ENCODE data around the gene REM2.
A peak's percentile ranks its signal among the peaks of the same experiment; 100 is the strongest.

REM2 gene

DNA sequence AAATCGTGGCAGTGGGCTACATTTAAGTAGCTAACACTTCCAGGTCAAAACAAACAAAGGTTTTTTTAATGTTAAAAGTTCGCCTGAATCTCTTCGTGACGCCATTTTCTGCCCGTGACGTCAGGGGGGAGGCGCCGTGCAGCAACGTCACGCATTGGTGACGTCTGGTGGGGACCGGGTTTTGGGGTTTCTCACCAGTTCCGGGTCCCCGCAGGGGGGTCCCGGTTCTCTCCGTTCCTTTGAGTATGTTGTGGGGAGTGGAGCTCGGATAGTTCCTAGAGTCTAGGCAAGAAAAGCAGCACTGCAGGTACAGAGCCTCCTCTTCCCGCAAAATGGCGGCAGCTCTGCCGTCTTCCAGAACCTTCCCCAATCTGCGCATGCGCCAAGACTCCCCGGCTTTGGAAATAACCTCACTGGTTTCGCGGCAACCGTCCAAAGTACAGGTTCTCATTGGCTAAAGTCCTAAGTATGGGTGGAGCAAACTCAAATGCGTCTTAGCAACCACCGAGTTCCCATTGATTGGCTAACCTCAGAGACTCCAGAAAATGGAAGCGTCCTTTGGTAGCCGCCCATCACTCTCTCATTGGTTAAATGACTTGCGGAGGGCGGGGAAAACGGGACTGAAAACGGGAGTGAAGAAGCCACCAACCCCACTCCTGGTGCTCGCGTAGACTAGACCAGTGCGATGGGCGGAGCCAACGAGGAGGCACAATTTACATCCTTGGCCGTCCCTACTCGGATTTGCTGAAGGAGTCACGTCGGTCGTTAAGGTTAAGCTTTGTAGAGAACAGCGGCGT is 36.0 kb downstream of the REM2 start, which contains the start of gene RBM23:
Gene RBM23 (minus strand): TSS at position 346 of the 797 bp plus-strand sequence.
- Mint-ChIP-seq H3K4me1 (peaks cover 18% of the 10 kb centered on the region), H3K27me3 (no peaks in the 10 kb centered on the region), H3K27ac (ENCODE audit: low read depth) (peak within 1 kb of the TSS; percentile 100), H3K4me3 (peak within 1 kb of the TSS; percentile 94), H3K9me3 (no peaks in the 10 kb centered on the region), H3K36me3 (ENCODE audit: insufficient read depth) (peaks cover 28% of the 10 kb centered on the region)
- peak; percentile 99 to 100 for DNase-seq (ENCODE audit: low spot score in 2 of 2)
- peak; percentile 87 for ATAC-seq (replicated peaks; ENCODE audit: extremely low read depth, poor library complexity, severe bottlenecking)

- Mint-ChIP-seq H3K27ac (ENCODE audit: low read depth) (peak overlapping the region; percentile 100), H3K36me3 (ENCODE audit: insufficient read depth) (peaks cover 30% of the 10 kb centered on the region), H3K27me3 (no peaks in the 10 kb centered on the region), H3K4me1 (peaks cover 18% of the 10 kb centered on the region), H3K4me3 (peak overlapping the region; percentile 94), H3K9me3 (no peaks in the 10 kb centered on the region)
- ATAC-seq (replicated peaks; ENCODE audit: extremely low read depth, poor library complexity, severe bottlenecking) (no peak), DNase-seq (ENCODE audit: low spot score in 2 of 2) (no peak)
Measured at GRCh38 chr14:22919601-22919921, 36.5 kb downstream of the REM2 start.

- no peak overlapping the region for H3K4me3 Mint-ChIP-seq
- no peaks in the 10 kb centered on the region for H3K9me3 Mint-ChIP-seq
- no peak for ATAC-seq (replicated peaks; ENCODE audit: extremely low read depth, poor library complexity, severe bottlenecking)
- peaks cover 18% of the 10 kb centered on the region for H3K4me1 Mint-ChIP-seq
- H3K27me3 Mint-ChIP-seq = no peaks in the 10 kb centered on the region
- no peak for DNase-seq (ENCODE audit: low spot score in 2 of 2)
- H3K27ac Mint-ChIP-seq (ENCODE audit: low read depth) = no peak overlapping the region
- peaks cover 34% of the 10 kb centered on the region for H3K36me3 Mint-ChIP-seq (ENCODE audit: insufficient read depth)
Measured at GRCh38 chr14:22920697-22921096, 37.7 kb downstream of the REM2 start.

DNA sequence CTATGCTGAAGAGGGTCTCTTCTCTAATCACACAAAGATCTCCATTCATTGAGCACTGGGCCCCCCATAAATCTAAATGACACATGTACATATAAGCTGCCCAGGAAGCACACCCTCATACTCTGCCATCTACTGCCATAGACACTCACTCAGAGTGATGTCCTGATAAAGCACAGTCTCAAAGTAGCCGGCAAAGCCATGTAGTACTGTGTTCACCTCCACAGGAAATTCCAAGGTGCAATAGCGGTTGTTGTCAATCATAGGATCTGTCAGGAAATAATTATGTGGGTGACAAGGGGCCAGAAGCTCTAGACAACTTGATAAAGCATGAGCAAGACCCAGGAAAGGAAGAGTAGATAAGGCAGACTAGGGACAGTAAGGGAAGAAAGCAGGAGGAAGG is 39.3 kb downstream of the REM2 start:
- Mint-ChIP-seq H3K4me3 (no peak overlapping the region), H3K36me3 (ENCODE audit: insufficient read depth) (peaks cover 34% of the 10 kb centered on the region), H3K27ac (ENCODE audit: low read depth) (no peak overlapping the region), H3K27me3 (no peaks in the 10 kb centered on the region), H3K4me1 (peaks cover 21% of the 10 kb centered on the region), H3K9me3 (no peaks in the 10 kb centered on the region)
- DNase-seq (ENCODE audit: low spot score in 2 of 2) (no peak), ATAC-seq (replicated peaks; ENCODE audit: extremely low read depth, poor library complexity, severe bottlenecking) (no peak)

DNA sequence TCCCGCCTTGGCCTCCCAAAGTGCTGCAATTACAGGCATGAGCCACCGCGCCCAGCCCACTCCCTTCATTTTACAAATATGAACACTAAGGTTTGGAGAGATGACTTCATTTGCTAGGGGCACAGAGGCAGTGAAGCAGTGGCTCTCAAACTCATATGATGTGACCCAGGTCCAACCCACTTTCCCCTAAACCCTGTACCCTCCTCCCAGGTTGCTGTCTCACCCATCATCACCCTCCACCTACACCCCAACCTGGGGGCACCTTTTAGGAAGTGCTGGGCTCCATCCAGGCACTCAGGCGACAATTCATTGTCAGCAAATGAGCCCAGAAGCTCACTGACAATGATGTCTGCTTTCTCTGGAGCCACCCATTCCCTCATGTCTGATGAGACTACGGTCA is 40.7 kb downstream of the REM2 start:
- ATAC-seq (replicated peaks; ENCODE audit: extremely low read depth, poor library complexity, severe bottlenecking) (no peak), DNase-seq (ENCODE audit: low spot score in 2 of 2) (no peak)
- H3K4me1 Mint-ChIP-seq = peaks cover 8% of the 10 kb centered on the region
- no peaks in the 10 kb centered on the region for H3K9me3 Mint-ChIP-seq
- no peak overlapping the region for H3K4me3 Mint-ChIP-seq
- no peak overlapping the region for H3K27ac Mint-ChIP-seq (ENCODE audit: low read depth)
- H3K27me3 Mint-ChIP-seq = no peaks in the 10 kb centered on the region
- peaks cover 25% of the 10 kb centered on the region for H3K36me3 Mint-ChIP-seq (ENCODE audit: insufficient read depth)

- Mint-ChIP-seq H3K4me3 (no peak overlapping the region), H3K9me3 (no peaks in the 10 kb centered on the region), H3K4me1 (peaks cover 5% of the 10 kb centered on the region), H3K27ac (ENCODE audit: low read depth) (no peak overlapping the region), H3K27me3 (no peaks in the 10 kb centered on the region), H3K36me3 (ENCODE audit: insufficient read depth) (peaks cover 19% of the 10 kb centered on the region)
- ATAC-seq (replicated peaks; ENCODE audit: extremely low read depth, poor library complexity, severe bottlenecking) (no peak), DNase-seq (ENCODE audit: low spot score in 2 of 2) (no peak)
Measured at GRCh38 chr14:22925513-22925912, 42.5 kb downstream of the REM2 start.

- no peaks in the 10 kb centered on the region for H3K27me3 Mint-ChIP-seq
- H3K9me3 Mint-ChIP-seq = no peaks in the 10 kb centered on the region
- no peak overlapping the region for H3K27ac Mint-ChIP-seq (ENCODE audit: low read depth)
- no peak for ATAC-seq (replicated peaks; ENCODE audit: extremely low read depth, poor library complexity, severe bottlenecking)
- H3K4me3 Mint-ChIP-seq = no peak overlapping the region
- peaks cover 5% of the 10 kb centered on the region for H3K4me1 Mint-ChIP-seq
- no peak for DNase-seq (ENCODE audit: low spot score in 2 of 2)
- peaks cover 18% of the 10 kb centered on the region for H3K36me3 Mint-ChIP-seq (ENCODE audit: insufficient read depth)
Measured at GRCh38 chr14:22926316-22926715, 43.3 kb downstream of the REM2 start.

GRCh38 chr14:22928237-22929103 is 45.4 kb downstream of the REM2 start:
- ATAC-seq (replicated peaks; ENCODE audit: extremely low read depth, poor library complexity, severe bottlenecking) (no peak), DNase-seq (ENCODE audit: low spot score in 2 of 2) (no peak)
- Mint-ChIP-seq H3K36me3 (ENCODE audit: insufficient read depth) (peaks cover 15% of the 10 kb centered on the region), H3K4me1 (peaks cover 11% of the 10 kb centered on the region), H3K27me3 (no peaks in the 10 kb centered on the region), H3K27ac (ENCODE audit: low read depth) (no peak overlapping the region), H3K4me3 (no peak overlapping the region), H3K9me3 (no peaks in the 10 kb centered on the region)

- H3K36me3 Mint-ChIP-seq (ENCODE audit: insufficient read depth) = peaks cover 11% of the 10 kb centered on the region
- H3K4me1 Mint-ChIP-seq = peaks cover 11% of the 10 kb centered on the region
- ATAC-seq (replicated peaks; ENCODE audit: extremely low read depth, poor library complexity, severe bottlenecking) (peak; percentile 98), DNase-seq (ENCODE audit: low spot score in 2 of 2) (peak; percentile 97 to 99)
- no peak within 1 kb of the TSS for H3K27ac Mint-ChIP-seq (ENCODE audit: low read depth)
- H3K9me3 Mint-ChIP-seq = no peaks in the 10 kb centered on the region
- no peaks in the 10 kb centered on the region for H3K27me3 Mint-ChIP-seq
- no peak within 1 kb of the TSS for H3K4me3 Mint-ChIP-seq
Measured at GRCh38 chr14:22929104-22929960, 46.3 kb downstream of the REM2 start, which contains the start of gene PRMT5. TSS of gene PRMT5 (minus strand) at chr14:22929376. CDS start at chr14:22929361, 15 bp downstream.

- peak; percentile 16 for ATAC-seq (replicated peaks; ENCODE audit: extremely low read depth, poor library complexity, severe bottlenecking)
Measured at GRCh38 chr14:22929961-22930364, 46.9 kb downstream of the REM2 start.

GRCh38 chr14:22932146-22932545 is 49.1 kb downstream of the REM2 start:
- no peak overlapping the region for H3K27ac Mint-ChIP-seq (ENCODE audit: low read depth)
- no peak for ATAC-seq (replicated peaks; ENCODE audit: extremely low read depth, poor library complexity, severe bottlenecking)

More at GRCh38 chr14:22929961-22930364, 46.9 kb downstream of the REM2 start:
- Mint-ChIP-seq H3K4me3 (no peak overlapping the region), H3K4me1 (peaks cover 11% of the 10 kb centered on the region), H3K27me3 (no peaks in the 10 kb centered on the region), H3K9me3 (no peaks in the 10 kb centered on the region), H3K27ac (ENCODE audit: low read depth) (no peak overlapping the region), H3K36me3 (ENCODE audit: insufficient read depth) (peaks cover 7% of the 10 kb centered on the region)
- DNase-seq (ENCODE audit: low spot score in 2 of 2) = no peak

GRCh38 chr14:22935156-22935555 is 52.1 kb downstream of the REM2 start:
- H3K4me1 Mint-ChIP-seq = peaks cover 6% of the 10 kb centered on the region

More at GRCh38 chr14:22932146-22932545, 49.1 kb downstream of the REM2 start:
- DNase-seq (ENCODE audit: low spot score in 2 of 2) = no peak
- Mint-ChIP-seq H3K9me3 (no peaks in the 10 kb centered on the region), H3K36me3 (ENCODE audit: insufficient read depth) (peaks cover 3% of the 10 kb centered on the region), H3K4me1 (peaks cover 6% of the 10 kb centered on the region), H3K27me3 (no peaks in the 10 kb centered on the region), H3K4me3 (no peak overlapping the region)

More at GRCh38 chr14:22935156-22935555, 52.1 kb downstream of the REM2 start:
- no peaks in the 10 kb centered on the region for H3K9me3 Mint-ChIP-seq
- ATAC-seq (replicated peaks; ENCODE audit: extremely low read depth, poor library complexity, severe bottlenecking) (no peak), DNase-seq (ENCODE audit: low spot score in 2 of 2) (no peak)
- H3K27me3 Mint-ChIP-seq = no peaks in the 10 kb centered on the region
- H3K4me3 Mint-ChIP-seq = no peak overlapping the region
- no peak overlapping the region for H3K27ac Mint-ChIP-seq (ENCODE audit: low read depth)
- H3K36me3 Mint-ChIP-seq (ENCODE audit: insufficient read depth) = no peaks in the 10 kb centered on the region

Measured in central memory CD8-positive, alpha-beta T cell (primary cell).